HepG2 (cell line): ENCODE results near the gene DDI2. TPM values are rescaled to one million over a fixed set of nuclear protein-coding genes. Genes with fewer than 3 reads are reported as not detected.

Experiments used
- ATAC-seq: fragments of 200-7000 bp; cut with Tn5 transposase; 3 replicates; pipeline ENCODE4 v1.9.1; 2020; ENCODE audit warnings: mild to moderate bottlenecking, moderate library complexity
- BruUV-seq: library from RNA; stranded (reverse); fragments of 400-500 nt; replicated peaks from 2 replicates; lab custom pipeline; 2021; lab: Mats Ljungman, UMichigan
- CTCF ChIA-PET: fragments of 300-600 bp; formaldehyde crosslinking; extraction: SDS; loops from one replicate; lab custom pipeline; 2021; ENCODE audit warnings: low total read pairs, inconsistent platforms, low intra/inter-chr PET ratio; lab: Yijun Ruan, JAX
- POLR2A ChIA-PET: fragments of 350-600 bp; sonication (Branson Sonifier 250); formaldehyde crosslinking; loops from one replicate; lab custom pipeline; 2020; ENCODE audit warnings: antibody characterized with exemption, inconsistent platforms; lab: Yijun Ruan, JAX
- DNase-seq: peaks from one replicate; pipeline ENCODE4 v3.0.0-alpha.2; 2015; ENCODE audit warnings: low spot score
- FAIRE-seq: peaks from 3 replicates; lab custom pipeline; 2011; peaks lifted over from hg19 to GRCh38; lab: Jason Lieb, UNC
- H2AFZ ChIP-seq: one replicate; pipeline ENCODE4 v1.6.1; 2011; ENCODE audit warnings: low read length, inconsistent platforms
- H3K27ac ChIP-seq: fragments of 300-600 bp; 3 replicates; pipeline ENCODE4 v1.8.0; 2011; ENCODE audit warnings: mixed run types, mild to moderate bottlenecking, mixed read lengths, low read length, inconsistent platforms; ENCODE audit not compliant: insufficient read depth; ENCODE audit errors: extremely low read length
- H3K27me3 ChIP-seq, 2 experiments: fragments of 200-600 bp in 1 of 2; 2 replicates in 1 of 2; 3 replicates in 1 of 2; pipeline versions ENCODE4 v1.6.0 to v1.8.0; 2011; ENCODE audit warnings: low read length in 2 of 2, mild to moderate bottlenecking in 2 of 2, moderate library complexity in 2 of 2, inconsistent platforms in 1 of 2; ENCODE audit not compliant: insufficient read depth in 2 of 2, control insufficient read depth in 1 of 2
- H3K36me3 ChIP-seq, 2 experiments: fragments of 200-600 bp in 1 of 2; replicated peaks in 1 of 2; 2 replicates in 1 of 2; 3 replicates in 1 of 2; pipeline versions ENCODE4 v1.5.1 to v1.8.0; 2011; ENCODE audit warnings: low read length in 2 of 2, inconsistent platforms in 1 of 2; ENCODE audit not compliant: insufficient read depth in 2 of 2, control insufficient read depth in 1 of 2
- H3K4me1 ChIP-seq: 2 replicates; pipeline ENCODE4 v1.5.1; 2012; ENCODE audit warnings: low read length, inconsistent platforms; ENCODE audit not compliant: insufficient read depth
- H3K4me2 ChIP-seq: 2 replicates; pipeline ENCODE4 v1.6.0; 2011; ENCODE audit warnings: low read depth, low read length, inconsistent platforms
- H3K4me3 ChIP-seq, 3 experiments: fragments of 200-600 bp in 1 of 3; sonication (generic), shearing (Covaris generic) in 1 of 3; replicated peaks in 1 of 3; 2 replicates each; pipeline ENCODE4 v1.5.1; 2011 to 2016; ENCODE audit warnings: low read length in 3 of 3, inconsistent platforms in 2 of 3, low read depth in 2 of 3, mild to moderate bottlenecking in 2 of 3, control low read depth in 1 of 3, mixed read lengths in 1 of 3; ENCODE audit not compliant: insufficient read depth in 1 of 3
- H3K79me2 ChIP-seq: one replicate; pipeline ENCODE4 v1.6.1; 2011; ENCODE audit warnings: low read length, inconsistent platforms; ENCODE audit not compliant: insufficient read depth
- H3K9ac ChIP-seq: 2 replicates; pipeline ENCODE4 v1.6.0; 2011; ENCODE audit warnings: mild to moderate bottlenecking, low read depth, low read length, inconsistent platforms; ENCODE audit not compliant: insufficient read depth
- H3K9me3 ChIP-seq: 2 replicates; pipeline ENCODE4 v1.5.1; 2012; ENCODE audit warnings: mild to moderate bottlenecking, low read length
- H4K20me1 ChIP-seq: 2 replicates; pipeline ENCODE4 v1.6.0; 2011; ENCODE audit warnings: inconsistent platforms, mild to moderate bottlenecking, low read length, moderate library complexity; ENCODE audit not compliant: insufficient read depth
- ARID5B ChIP-seq: IDR thresholded peaks from 2 replicates; pipeline ENCODE4 v1.4.0; 2020; ENCODE audit warnings: mild to moderate bottlenecking, missing genetic modification reagents
- FOXA1 ChIP-seq, 2 experiments: fragments of 450-650 bp in 1 of 2; sonication (generic) in 1 of 2; formaldehyde crosslinking in 1 of 2; IDR thresholded peaks; 2 replicates each; pipeline versions ENCODE4 v1.4.0 to v1.6.1; 2016 to 2020; ENCODE audit warnings: missing genetic modification reagents in 1 of 2
- FOXA3 ChIP-seq: IDR thresholded peaks from 2 replicates; pipeline ENCODE4 v1.6.1; 2016; ENCODE audit warnings: missing genetic modification reagents, missing compliant biosample characterization
- FOXP1 ChIP-seq, 2 experiments: fragments of 450-650 bp in 1 of 2; IDR thresholded peaks; 2 replicates each; pipeline ENCODE4 v1.6.1; 2017 to 2018; ENCODE audit warnings: antibody characterized with exemption in 1 of 2
- MAFF ChIP-seq: IDR thresholded peaks from 2 replicates; pipeline ENCODE4 v1.6.1; 2011; ENCODE audit warnings: low read depth, low read length, improper control_type of control experiment
- PPARG ChIP-seq: conservative IDR thresholded peaks from 2 replicates; pipeline ENCODE4 v1.6.1; 2016; ENCODE audit warnings: missing biosample characterization, missing genetic modification reagents
- SAP130 ChIP-seq: IDR thresholded peaks from 2 replicates; pipeline ENCODE4 v1.6.1; 2016; ENCODE audit warnings: low read depth
- SMAD9 ChIP-seq: sonication (generic); formaldehyde crosslinking; IDR thresholded peaks from 2 replicates; pipeline ENCODE4 v1.5.1; 2020; ENCODE audit warnings: mild to moderate bottlenecking, missing genetic modification reagents
- TCF12 ChIP-seq, 2 experiments: fragments of 450-650 bp in 1 of 2; sonication (generic) in 1 of 2; formaldehyde crosslinking in 1 of 2; IDR thresholded peaks; 2 replicates each; pipeline versions ENCODE4 v1.6.1 to v1.8.0; 2017 to 2022; ENCODE audit warnings: antibody characterized with exemption in 1 of 2, mild to moderate bottlenecking in 1 of 2, missing genetic modification reagents in 1 of 2, moderate library complexity in 1 of 2
- TP53 ChIP-seq: sonication (generic); formaldehyde crosslinking; conservative IDR thresholded peaks from 2 replicates; pipeline ENCODE4 v1.4.0; 2020; ENCODE audit warnings: missing genetic modification reagents
- ZNF577 ChIP-seq: sonication (generic); formaldehyde crosslinking; IDR thresholded peaks from 2 replicates; pipeline ENCODE4 v1.4.0; 2020; ENCODE audit warnings: mild to moderate bottlenecking, low read depth, missing genetic modification reagents, borderline replicate concordance
- ZSCAN30 ChIP-seq: sonication (generic); formaldehyde crosslinking; IDR thresholded peaks from 2 replicates; pipeline ENCODE4 v1.5.0; 2020; ENCODE audit warnings: mild to moderate bottlenecking, missing genetic modification reagents
- WGBS: methylation state at CpG from one replicate; pipeline ENCODE4 v1.1.6; 2017; ENCODE audit warnings: low lambda C conversion rate; 5-methylcytosine and 5-hydroxymethylcytosine counted together
- in situ Hi-C: cut with HindIII; loops from 2 replicates; pipeline ENCODE4 v1.10.0; 2017; ENCODE audit warnings: low pct_unique_long_range_greater_than_20kb; ENCODE audit not compliant: extremely low pct_ligation_motif_present
- intact Hi-C: fragments of 100-400 bp; cut with micrococcal nuclease; formaldehyde crosslinking; loops from one replicate; pipeline ENCODE4 v1.10.0; 2022; ENCODE audit not compliant: unreplicated experiment
- polyA plus RNA-seq, 8 experiments: library from polyadenylated mRNA; depleted of rRNA in 3 of 8; stranded (reverse) in 7 of 8; unstranded in 1 of 8; fragments of >200 nt; fragmentation: Illumina TruSeq in 4 of 8; extraction: Trizol in 4 of 8; gene quantifications; 2 replicates each; pipeline versions ENCODE4 v1.2.1 to v1.2.3, GENCODE V29; 2011 to 2016; ENCODE audit warnings: low read depth in 4 of 8, missing spikeins in 1 of 8, mixed read lengths in 1 of 8; ENCODE audit not compliant: insufficient read depth in 1 of 8
- total RNA-seq, 5 experiments: library from RNA; depleted of rRNA; stranded (reverse); fragments of >200 nt; fragmentation: Illumina TruSeq; extraction: Trizol; gene quantifications; 2 replicates each; pipeline ENCODE4 v1.2.3, GENCODE V29; 2016; ENCODE audit warnings: low read depth in 1 of 5

DDI2 gene
- total and polyA plus RNA-seq, 2 of the 13 experiments (the other 11 are each of a cell fraction or from before 2014, with no cell fraction given), result 8.5 to 25.7 TPM

DNA sequence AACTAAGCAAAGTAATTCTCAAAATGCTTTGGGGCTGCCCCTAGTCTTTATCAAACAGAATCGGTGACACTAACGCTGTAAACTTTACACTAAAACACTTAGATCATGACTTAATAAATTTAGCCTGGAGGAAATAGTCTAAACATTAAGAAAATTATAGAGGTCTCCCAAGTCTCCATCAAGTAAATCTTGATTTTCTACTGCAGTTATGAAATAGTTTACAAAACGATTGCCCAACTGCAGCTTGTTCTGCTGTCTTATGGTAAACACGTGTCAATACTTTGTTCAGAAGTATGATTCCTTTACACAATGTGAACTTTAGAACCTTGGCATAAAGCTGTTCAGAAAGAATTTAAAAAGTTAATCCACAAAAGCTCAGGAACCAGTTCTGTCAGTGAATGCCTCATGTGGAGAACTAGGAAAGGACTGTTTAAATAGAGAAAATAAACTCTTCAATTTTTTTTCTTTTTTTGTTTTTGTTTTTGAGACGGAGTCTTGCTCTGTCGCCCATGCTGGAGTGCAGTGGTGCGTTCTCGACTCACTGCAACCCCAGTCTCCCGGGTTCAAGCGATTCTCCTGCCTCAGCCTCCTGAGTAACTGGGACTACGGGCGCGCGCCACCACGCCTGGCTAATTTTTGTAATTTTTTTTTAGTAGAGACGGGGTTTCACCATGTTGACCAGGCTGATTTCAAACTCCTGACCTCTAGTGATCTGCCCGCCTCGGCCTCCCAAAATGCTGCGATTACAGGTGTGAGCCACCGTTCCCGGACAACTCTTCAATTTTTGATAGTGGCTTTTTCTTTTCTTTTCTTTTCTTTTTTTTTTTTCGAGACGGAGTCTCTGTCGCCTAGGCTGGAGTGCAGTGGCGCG is 1.6 kb downstream of the DDI2 start (continued):
- TF ChIP-seq ZSCAN30 (CRISPR knock-in tag) (no peak), TCF12 (IDR thresholded peaks at IDR 0.05) (no peak), TCF12 (CRISPR knock-in tag; IDR thresholded peaks at IDR 0.05) (no peak), SMAD9 (no peak), PPARG (CRISPR knock-in tag) (peak; percentile 72), ZNF577 (no peak)
- TF ChIP-seq, all 625 proteins: peak for 163

DNA sequence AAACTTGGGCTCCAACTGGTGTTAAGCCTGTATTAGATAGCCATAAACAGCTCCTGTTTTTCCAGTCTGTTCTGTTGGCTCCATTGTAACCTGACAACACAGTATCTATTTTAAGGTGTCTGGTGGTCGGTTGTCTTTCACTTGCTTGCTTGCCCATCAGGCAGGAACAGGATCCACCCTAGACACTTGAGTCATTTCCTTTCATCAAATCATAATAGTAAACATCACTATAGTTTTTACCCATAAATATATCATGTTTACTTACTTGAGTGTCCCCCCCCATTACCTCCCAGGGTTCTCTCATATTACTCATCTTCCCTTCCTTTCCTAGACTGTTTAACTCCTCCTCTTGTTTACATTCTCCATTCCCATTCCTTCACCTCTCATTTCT is 2.9 kb downstream of the DDI2 start:
- peak overlapping the region; percentile 95 for H3K27ac ChIP-seq
- TF ChIP-seq MAFF (no peak), FOXA3 (peak; percentile 62; the same call in 1 of the 2 replicates), FOXP1 (IDR thresholded peaks at IDR 0.05) (no peak), FOXP1 (CRISPR knock-in tag; IDR thresholded peaks at IDR 0.05) (peak; percentile 40), FOXA1 (IDR thresholded peaks at IDR 0.05) (no peak), FOXA1 (CRISPR knock-in tag; IDR thresholded peaks at IDR 0.05) (peak; percentile 43; the same call in 1 of the 2 replicates), SAP130 (peak; percentile 20), ARID5B (CRISPR knock-in tag) (0 out of 2 replicates have a peak, but pooled peaks have one; percentile 9), TP53 (CRISPR knock-in tag) (no peak)
- TF ChIP-seq, all 625 proteins: peak for 5
- Histone ChIP-seq H3K36me3 (peaks cover 3 to 6% of the 10 kb centered on the region in 2 experiments; a peak in 3 of 5 replicates), H3K9me3 (no peaks in the 10 kb centered on the region), H3K4me3 (peak overlapping the region; percentile 87 to 100 (median 97); a peak in 5 of 6 replicates), H3K9ac (peak overlapping the region; percentile 50), H3K4me2 (peak overlapping the region; percentile 92), H2AFZ (no peak overlapping the region), H3K4me1 (peaks cover 75% of the 10 kb centered on the region), H3K27me3 (no peaks in the 10 kb centered on the region; a peak in 1 of 5 replicates), H3K79me2 (peaks cover 71% of the 10 kb centered on the region), H4K20me1 (peaks cover 53% of the 10 kb centered on the region)
- intact Hi-C loops, result loop anchor here (10.0 kb wide), 1 partner anchor 65 kb away; the partner anchor contains the start of gene PLEKHM2
- CTCF ChIA-PET, result no interaction called here
- POLR2A ChIA-PET, result interaction anchor here (1.2 to 8.5 kb wide), 2 partner anchors 17 to 36 kb away, joined by 5 to 188 read pairs; no protein-coding TSS in a partner anchor
- DNase-seq, result no peak
- no TSS peak for BruUV-seq
- ATAC-seq, result no peak
- WGBS, result 50% methylated on average over 1 of the region's 1 CpG
- in situ Hi-C loops, result no loop called here
- FAIRE-seq, result no peak
